Parathyroid adenoma (tissue), 2 donors: ENCODE results near the gene AGAP1.

Experiments
- H2AFZ ChIP-seq: fragments of 300-600 bp; sonication (generic); one replicate; pipeline ENCODE4 v1.7.0; 2017; ENCODE audit warnings: antibody characterized with exemption, mild to moderate bottlenecking
- H3K27ac ChIP-seq: fragments of 300-600 bp; sonication (generic); one replicate; pipeline ENCODE4 v1.7.0; 2017
- H3K27me3 ChIP-seq: fragments of 300-600 bp; sonication (generic); one replicate; pipeline ENCODE4 v1.7.0; 2017; ENCODE audit warnings: low read length; ENCODE audit not compliant: control insufficient read depth, insufficient read depth
- H3K36me3 ChIP-seq: fragments of 300-600 bp; sonication (generic); one replicate; pipeline ENCODE4 v1.7.0; 2017; ENCODE audit warnings: low read length; ENCODE audit not compliant: control insufficient read depth, insufficient read depth
- H3K4me1 ChIP-seq: fragments of 300-600 bp; sonication (generic); one replicate; pipeline ENCODE4 v1.7.0; 2017; ENCODE audit warnings: control low read depth
- H3K4me2 ChIP-seq: fragments of 300-600 bp; sonication (generic); one replicate; pipeline ENCODE4 v1.7.0; 2017; ENCODE audit warnings: low read length
- H3K4me3 ChIP-seq: fragments of 300-600 bp; sonication (generic); one replicate; pipeline ENCODE4 v1.7.0; 2017; ENCODE audit warnings: low read depth, low read length
- H3K79me2 ChIP-seq: fragments of 300-600 bp; sonication (generic); one replicate; pipeline ENCODE4 v1.7.0; 2017; ENCODE audit warnings: control low read depth
- H3K9ac ChIP-seq: fragments of 300-600 bp; sonication (generic); one replicate; pipeline ENCODE4 v1.7.0; 2017; ENCODE audit warnings: mild to moderate bottlenecking
- H3K9me3 ChIP-seq: fragments of 300-600 bp; sonication (generic); one replicate; pipeline ENCODE4 v1.7.0; 2017; ENCODE audit warnings: low read length; ENCODE audit not compliant: control insufficient read depth
- CTCF ChIP-seq: fragments of 300-600 bp; sonication (generic); IDR thresholded peaks from one replicate; pipeline ENCODE4 v1.7.0; 2017; ENCODE audit warnings: antibody characterized with exemption, mild to moderate bottlenecking
- donor health status: primary hyperparathyroidism.

AGAP1 gene

GRCh38 chr2:236128321-236128720 lies 634.5 kb downstream of the AGAP1 start:
- H3K27ac ChIP-seq, result no peak overlapping the region
- no peak overlapping the region for H3K4me3 ChIP-seq
- H2AFZ ChIP-seq, result no peak overlapping the region
- H3K9ac ChIP-seq, result no peak overlapping the region
- no peaks in the 10 kb centered on the region for H3K36me3 ChIP-seq
- no peaks in the 10 kb centered on the region for H3K9me3 ChIP-seq
- H3K4me1 ChIP-seq, result no peaks in the 10 kb centered on the region
- no peak for TF ChIP-seq CTCF
- no peaks in the 10 kb centered on the region for H3K27me3 ChIP-seq
- no peak overlapping the region for H3K4me2 ChIP-seq
- H3K79me2 ChIP-seq, result no peaks in the 10 kb centered on the region

GRCh38 chr2:236129935-236130334 lies 636.1 kb downstream of the AGAP1 start:
- no peak overlapping the region for H3K9ac ChIP-seq
- H3K4me2 ChIP-seq, result no peak overlapping the region
- no peaks in the 10 kb centered on the region for H3K36me3 ChIP-seq
- H3K79me2 ChIP-seq, result no peaks in the 10 kb centered on the region
- no peaks in the 10 kb centered on the region for H3K4me1 ChIP-seq
- no peak overlapping the region for H3K27ac ChIP-seq
- no peak overlapping the region for H2AFZ ChIP-seq
- TF ChIP-seq CTCF, result no peak
- no peak overlapping the region for H3K4me3 ChIP-seq
- no peaks in the 10 kb centered on the region for H3K9me3 ChIP-seq
- H3K27me3 ChIP-seq, result no peaks in the 10 kb centered on the region

GRCh38 chr2:236130349-236130998 lies 636.6 kb downstream of the AGAP1 start:
- no peaks in the 10 kb centered on the region for H3K9me3 ChIP-seq
- no peak overlapping the region for H3K4me3 ChIP-seq
- no peaks in the 10 kb centered on the region for H3K4me1 ChIP-seq
- H3K27ac ChIP-seq, result no peak overlapping the region
- no peaks in the 10 kb centered on the region for H3K36me3 ChIP-seq
- no peaks in the 10 kb centered on the region for H3K27me3 ChIP-seq
- H2AFZ ChIP-seq, result no peak overlapping the region
- no peak for TF ChIP-seq CTCF
- H3K9ac ChIP-seq, result no peak overlapping the region
- H3K79me2 ChIP-seq, result no peaks in the 10 kb centered on the region
- no peak overlapping the region for H3K4me2 ChIP-seq

- TF ChIP-seq CTCF, result no peak
- Histone ChIP-seq H3K27ac (no peak overlapping the region), H3K9me3 (no peaks in the 10 kb centered on the region)
Measured at GRCh38 chr2:236131073-236131692, 637.3 kb downstream of the AGAP1 start.

More at GRCh38 chr2:236131073-236131692, 637.3 kb downstream of the AGAP1 start:
- H3K27me3 ChIP-seq, result no peaks in the 10 kb centered on the region
- H3K79me2 ChIP-seq, result no peaks in the 10 kb centered on the region
- H2AFZ ChIP-seq, result no peak overlapping the region
- H3K4me1 ChIP-seq, result no peaks in the 10 kb centered on the region
- no peak overlapping the region for H3K9ac ChIP-seq
- H3K36me3 ChIP-seq, result no peaks in the 10 kb centered on the region
- no peak overlapping the region for H3K4me2 ChIP-seq
- H3K4me3 ChIP-seq, result no peak overlapping the region
